Renal cortical epithelial cell (primary cell): ENCODE data around the gene PAQR5. TPM values are rescaled to one million over a fixed set of nuclear protein-coding genes. Genes with fewer than 3 reads are reported as not detected.
"Not testable (repeated sequence)": the region's sequence is repeated elsewhere in the genome, so short reads cannot be mapped to it uniquely, and the experiment has no call there.

ENCODE experiments used
- DNase-seq: peaks from one replicate; pipeline ENCODE4 v3.0.0-alpha.2; 2011; ENCODE audit warnings: low read depth
- total RNA-seq: library from RNA; depleted of rRNA; stranded (reverse); fragments of >200 nt; gene quantifications from 2 replicates; pipeline ENCODE4 v1.2.3, GENCODE V29; 2014

The PAQR5 gene
- total RNA-seq, 1 donor from 2014 or later = 8.2 TPM

GRCh38 chr15:69293741-69294615 is 4.7 kb upstream of the PAQR5 start:
- DNase-seq = no peak

DNA sequence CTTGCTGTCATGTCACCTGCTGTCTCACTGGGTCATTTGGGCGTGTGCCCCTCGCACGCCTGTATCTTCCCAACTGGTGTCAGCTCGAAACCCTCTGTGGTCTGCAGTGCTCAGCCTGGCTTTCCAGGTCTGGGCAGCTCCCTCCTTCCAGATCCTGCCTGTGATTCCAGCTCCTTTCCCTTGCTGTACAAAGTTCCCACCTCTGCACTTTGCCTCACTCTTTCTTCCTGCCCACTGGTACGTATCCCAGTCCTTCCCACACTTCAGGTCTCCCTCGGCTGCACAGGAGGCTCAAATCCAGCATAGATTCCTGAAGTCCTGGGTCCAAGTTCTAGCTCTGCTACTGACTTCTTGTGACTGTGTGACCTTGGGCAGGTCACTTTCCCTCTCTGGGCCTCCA is 2.1 kb upstream of the PAQR5 start:
- peak; percentile 28 for DNase-seq

GRCh38 chr15:69297642-69298353 is 914 bp upstream of the PAQR5 start:
- DNase-seq = no peak

GRCh38 chr15:69298354-69298696 is 387 bp upstream of the PAQR5 start:
- no peak for DNase-seq

- DNase-seq = no peak
Measured at GRCh38 chr15:69299451-69299886, 757 bp downstream of the PAQR5 start.

GRCh38 chr15:69299943-69300588 is 1.4 kb downstream of the PAQR5 start:
- no peak for DNase-seq

DNA sequence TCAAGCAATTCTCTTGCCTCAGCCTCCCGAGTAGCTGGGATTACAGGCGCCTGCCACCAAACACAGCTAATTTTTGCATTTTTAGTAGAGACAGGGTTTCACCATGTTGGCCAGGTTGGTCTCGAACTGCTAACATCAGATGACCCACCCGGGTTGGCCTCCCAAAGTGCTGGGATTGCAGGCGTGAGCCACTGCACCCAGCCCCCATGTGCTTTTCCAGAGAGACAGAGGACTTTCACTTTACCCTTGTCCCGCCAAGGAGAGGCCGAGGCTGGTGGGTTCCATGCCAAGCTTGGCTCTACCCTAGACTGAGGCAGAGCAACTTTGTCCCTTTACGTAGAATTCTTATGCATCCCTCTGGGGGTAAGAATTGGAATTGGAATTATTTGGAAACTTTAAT is 2.4 kb downstream of the PAQR5 start:
- not testable (repeated sequence) for DNase-seq

- not testable (repeated sequence) for DNase-seq
Measured at GRCh38 chr15:69302087-69302486, 3.4 kb downstream of the PAQR5 start.

DNA sequence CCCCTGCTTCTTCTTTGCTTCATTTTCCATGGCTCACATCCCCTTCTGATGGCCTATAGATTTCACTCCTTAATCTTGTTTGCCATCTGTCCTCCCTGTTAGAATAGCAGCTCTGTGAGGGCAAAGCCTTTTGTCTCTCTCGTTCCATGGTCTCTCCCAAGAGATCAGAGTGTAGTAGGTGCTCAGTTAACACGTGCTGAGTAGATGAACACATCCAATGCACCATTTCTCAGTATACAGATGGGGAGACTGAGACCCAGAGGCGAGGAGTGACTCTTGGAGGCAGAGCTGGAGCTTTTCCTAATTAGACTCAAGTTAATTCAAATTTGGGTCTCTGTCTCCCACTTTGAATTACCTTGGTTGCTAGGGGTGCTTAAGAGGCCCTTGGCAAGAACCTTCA is 4.2 kb downstream of the PAQR5 start:
- no peak for DNase-seq

- no peak for DNase-seq
Measured at GRCh38 chr15:69303337-69304181, 4.8 kb downstream of the PAQR5 start.

DNA sequence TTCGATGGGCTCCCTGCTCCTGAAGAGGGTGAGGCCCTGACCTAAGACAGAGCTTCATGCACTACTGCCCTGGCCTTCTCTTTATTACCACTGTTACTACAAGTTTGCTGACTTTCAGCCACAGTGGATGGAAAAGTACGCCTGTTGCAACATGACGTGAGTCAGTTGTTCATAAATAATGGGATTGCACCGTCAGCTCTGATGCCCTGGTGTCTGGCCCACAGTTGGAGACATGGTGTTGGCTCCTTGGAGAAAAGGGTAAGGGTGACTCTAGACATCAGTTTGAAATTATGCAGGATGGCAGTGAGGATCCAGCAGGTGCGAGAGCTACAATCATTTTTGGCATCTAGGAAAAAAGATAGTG is 5.5 kb downstream of the PAQR5 start:
- peak; percentile 98 for DNase-seq

DNA sequence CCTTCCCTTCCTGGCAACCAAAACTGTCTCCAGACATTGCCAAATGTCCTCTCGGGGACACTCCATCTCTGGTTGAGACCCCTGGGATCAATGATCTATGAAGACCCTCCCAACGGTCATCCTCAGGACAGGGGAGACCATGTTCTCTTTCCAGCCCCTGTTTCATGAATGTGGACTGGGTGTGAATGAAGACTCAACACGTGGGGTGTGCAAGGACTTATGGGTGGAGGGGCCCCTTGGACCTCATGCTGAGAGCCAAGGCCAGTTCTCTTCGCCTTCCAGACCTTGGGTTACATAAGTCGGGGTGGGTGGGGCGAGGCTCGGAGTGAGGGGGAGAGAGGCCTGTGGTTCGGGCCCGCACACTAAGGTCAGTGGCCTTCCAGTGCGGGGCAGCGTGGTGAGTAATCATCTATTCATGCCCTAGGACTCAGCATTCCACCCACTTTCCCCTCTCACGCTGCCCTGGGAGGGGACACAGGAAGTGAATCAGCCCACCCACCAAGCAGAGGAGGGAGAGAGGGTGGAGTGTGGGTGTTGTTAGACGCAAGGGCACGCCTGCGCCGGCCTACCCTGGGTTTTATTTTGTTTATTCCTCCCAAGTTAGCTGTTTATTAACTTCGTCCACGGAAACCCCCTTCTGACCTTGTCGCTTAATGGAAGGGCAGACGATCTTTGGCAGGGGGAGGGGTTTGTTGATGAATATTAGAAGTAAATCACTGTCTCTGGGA is 6.7 kb downstream of the PAQR5 start:
- DNase-seq = peak; percentile 98

DNA sequence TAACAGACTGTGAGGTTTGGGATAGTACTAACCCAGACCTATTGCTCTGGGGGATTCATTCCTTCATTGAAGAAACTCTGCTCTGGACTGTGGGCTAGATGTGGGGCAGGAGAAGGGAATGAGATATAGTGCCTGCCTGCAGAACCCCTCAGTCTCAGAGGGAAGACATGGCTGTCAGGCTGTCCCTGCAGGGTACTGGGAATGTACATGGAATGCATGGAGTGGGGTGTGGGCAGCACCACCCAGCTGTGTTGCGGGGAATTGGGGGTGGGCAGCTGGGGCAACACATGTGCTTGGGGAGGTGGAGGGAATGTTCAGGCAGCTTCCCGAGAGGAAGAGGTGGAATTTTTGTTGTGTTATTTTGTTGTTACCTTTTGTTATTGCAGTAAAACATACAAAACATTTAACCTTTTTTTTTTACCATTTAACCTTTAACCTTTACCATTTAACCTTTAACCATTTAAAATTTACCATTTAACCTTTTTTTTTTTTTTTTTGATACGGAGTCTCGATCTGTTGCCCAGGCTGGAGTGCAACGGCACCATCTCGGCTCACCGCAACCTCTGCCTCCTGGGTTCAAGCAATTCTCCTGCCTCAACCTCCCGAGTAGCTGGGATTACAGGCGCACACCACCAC is 7.3 kb downstream of the PAQR5 start:
- no peak for DNase-seq

- no peak for DNase-seq
Measured at GRCh38 chr15:69307939-69308338, 9.2 kb downstream of the PAQR5 start.

DNA sequence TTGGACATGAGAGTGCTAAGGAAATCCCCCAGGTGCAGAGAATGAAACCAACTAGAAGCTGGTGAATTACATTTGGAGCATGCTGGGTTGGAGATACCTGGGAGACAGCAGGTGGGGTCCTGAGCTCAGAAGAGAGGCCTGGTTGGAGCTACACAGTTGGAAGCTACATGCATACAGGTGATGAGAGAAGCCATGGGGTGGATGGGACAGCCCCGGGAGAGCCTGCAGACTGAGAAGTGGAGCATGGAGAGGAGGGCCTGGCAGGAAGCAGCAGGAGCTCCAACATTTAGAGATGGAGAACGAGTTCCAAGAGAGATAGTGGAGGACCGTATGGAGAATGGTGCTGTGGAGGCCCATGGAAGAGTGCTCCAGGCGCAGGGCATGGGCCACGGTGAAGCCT is 10.2 kb downstream of the PAQR5 start:
- no peak for DNase-seq

- DNase-seq = peak; percentile 77
Measured at GRCh38 chr15:69311319-69311721, 12.6 kb downstream of the PAQR5 start.

GRCh38 chr15:69313432-69314000 is 14.8 kb downstream of the PAQR5 start:
- no peak for DNase-seq

- no peak for DNase-seq
Measured at GRCh38 chr15:69314131-69314530, 15.4 kb downstream of the PAQR5 start.

DNA sequence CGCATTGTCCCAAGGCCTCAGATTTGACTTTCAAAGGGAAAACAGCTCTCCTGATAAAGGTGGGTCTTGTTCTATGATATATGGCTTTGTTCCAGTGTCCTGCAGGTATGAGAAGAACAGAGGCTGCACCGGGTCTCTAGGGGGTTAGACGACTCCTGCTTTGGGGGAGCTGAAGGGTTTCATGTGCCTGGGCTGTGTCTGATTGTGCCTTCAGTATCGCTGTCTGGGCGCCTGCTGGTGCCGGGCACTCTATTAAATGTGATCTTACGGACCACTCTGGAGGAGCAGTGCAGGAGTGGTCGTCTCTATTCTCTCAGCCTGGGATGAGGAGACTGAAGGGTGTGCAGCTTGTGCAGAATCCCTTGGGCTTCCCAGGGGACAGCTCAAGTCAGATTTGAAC is 16.0 kb downstream of the PAQR5 start:
- no peak for DNase-seq

GRCh38 chr15:69315402-69316110 is 16.8 kb downstream of the PAQR5 start:
- DNase-seq = no peak
